GM18526 (cell line): ENCODE results near the gene ZNF396.

Source experiments
- POLR2A ChIP-seq: IDR thresholded peaks from 3 replicates; pipeline ENCODE4 v1.6.1; 2011; ENCODE audit not compliant: insufficient read length; ENCODE audit errors: extremely low read depth

The ZNF396 gene

GRCh38 chr18:35376742-35377695, at the start of gene ZNF396:
Gene ZNF396, minus strand, starts transcription at chr18:35377337. Its CDS starts 3,045 bp downstream, at chr18:35374292.
- TF ChIP-seq POLR2A = no peak

- TF ChIP-seq POLR2A = no peak
Observed at GRCh38 chr18:35426786-35427185, 49.6 kb upstream of the ZNF396 start.

- no peak for TF ChIP-seq POLR2A
Observed at GRCh38 chr18:35424356-35424755, 47.2 kb upstream of the ZNF396 start.

- TF ChIP-seq POLR2A = no peak
Observed at GRCh38 chr18:35422237-35422636, 45.1 kb upstream of the ZNF396 start.

- no peak for TF ChIP-seq POLR2A
Observed at GRCh38 chr18:35418610-35419009, 41.5 kb upstream of the ZNF396 start.

GRCh38 chr18:35417223-35417622, 40.1 kb upstream of the ZNF396 start:
- TF ChIP-seq POLR2A = no peak

- TF ChIP-seq POLR2A = no peak
Observed at GRCh38 chr18:35415511-35416073, 38.5 kb upstream of the ZNF396 start.

- TF ChIP-seq POLR2A = no peak
Observed at GRCh38 chr18:35413163-35413511, 36.0 kb upstream of the ZNF396 start.

GRCh38 chr18:35411625-35412351, 34.7 kb upstream of the ZNF396 start:
- TF ChIP-seq POLR2A = no peak

GRCh38 chr18:35410561-35410960, 33.4 kb upstream of the ZNF396 start:
- no peak for TF ChIP-seq POLR2A

- no peak for TF ChIP-seq POLR2A
Observed at GRCh38 chr18:35409911-35410310, 32.8 kb upstream of the ZNF396 start.

GRCh38 chr18:35408843-35409261, 31.7 kb upstream of the ZNF396 start:
- TF ChIP-seq POLR2A = no peak

GRCh38 chr18:35407871-35408481, 30.8 kb upstream of the ZNF396 start:
- no peak for TF ChIP-seq POLR2A

GRCh38 chr18:35406666-35407065, 29.5 kb upstream of the ZNF396 start:
- no peak for TF ChIP-seq POLR2A

- TF ChIP-seq POLR2A = no peak
Observed at GRCh38 chr18:35397976-35398375, 20.8 kb upstream of the ZNF396 start.
